Measurements from ENCODE around the gene CHP1. TPM values are rescaled to one million over a fixed set of nuclear protein-coding genes. Genes with fewer than 3 reads are reported as not detected.
"Not testable (repeated sequence)": the region's sequence is repeated elsewhere in the genome, so short reads cannot be mapped to it uniquely, and the experiment has no call there.

The CHP1 gene
- 10 to 100 TPM; 43.7 to 45.2 TPM for total RNA-seq

DNA sequence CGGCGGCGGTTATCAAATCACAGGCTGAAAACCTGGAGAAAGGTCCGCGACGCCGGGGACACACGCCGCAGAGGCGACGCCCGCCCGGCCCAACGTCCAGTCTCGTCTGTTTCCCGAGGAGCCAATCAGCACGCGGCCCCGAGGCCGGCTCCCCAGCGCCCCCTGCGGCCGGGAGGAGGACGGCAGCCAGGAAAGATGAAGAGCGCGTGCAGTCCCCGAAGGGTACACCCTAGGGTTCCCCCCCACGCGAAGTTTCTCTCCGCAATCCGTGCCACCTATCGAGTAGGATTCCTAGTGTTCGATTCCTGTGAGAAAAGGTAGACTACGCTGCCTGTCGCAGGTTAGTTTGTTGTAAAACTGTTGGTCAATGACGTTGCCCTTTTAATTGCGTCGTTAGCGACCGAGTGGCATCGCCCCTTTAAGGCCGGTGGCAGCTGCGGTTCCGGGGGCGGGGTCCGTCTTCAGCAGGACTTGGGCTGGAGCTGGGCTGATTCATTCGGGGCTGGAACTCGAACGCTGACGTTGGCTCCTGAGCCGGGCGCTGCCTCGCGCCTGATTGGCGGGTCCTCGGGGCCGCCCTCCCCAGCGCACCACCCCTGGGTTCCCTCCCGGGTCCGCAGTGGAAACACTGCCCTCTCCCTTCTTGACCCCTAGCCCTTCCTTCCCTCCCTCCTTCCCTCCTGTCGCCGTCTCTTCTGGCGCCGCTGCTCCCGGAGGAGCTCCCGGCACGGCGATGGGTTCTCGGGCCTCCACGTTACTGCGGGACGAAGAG is at the start of gene CHP1, which contains the start of gene EXD1:
CHP1 (plus strand) TSS at position 619 of the 772 bp plus-strand sequence; CDS start at position 734, 115 bp downstream.
EXD1 (minus strand) TSS at position 108 of the 772 bp plus-strand sequence. CDS start 4,182 bp downstream, outside the sequence.
- ChIA-PET CTCF (interaction anchor here (1.0 to 2.3 kb wide), 5 partner anchors 17 to 289 kb away, joined by 3 to 9 read pairs (median 5); partner anchors contain the start of gene INO80), POLR2A (interaction anchor here (0.6 to 1.0 kb wide), 2 partner anchors 115 to 444 kb away, joined by 3 to 6 read pairs; partner anchors contain the start of gene INO80)

DNA sequence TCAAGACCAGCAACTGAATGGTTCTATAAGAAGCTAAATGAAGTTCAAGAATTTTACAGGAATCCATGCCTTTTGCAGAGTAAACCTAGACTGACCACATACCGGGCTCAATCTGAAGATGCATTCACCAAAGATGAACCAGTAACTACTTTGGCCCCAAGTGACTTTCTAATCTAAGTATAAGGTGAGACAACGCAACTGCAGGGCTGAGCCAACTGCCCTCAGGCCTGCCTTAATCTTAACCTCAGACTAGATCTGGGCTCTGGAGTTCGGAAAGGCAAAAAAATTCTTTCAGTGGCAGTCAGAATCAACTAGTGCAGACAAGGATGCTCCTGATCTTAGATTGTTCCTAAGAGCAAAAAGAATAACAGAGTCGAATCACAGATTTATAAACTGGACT is 48.8 kb upstream of the CHP1 start:
- ChIA-PET CTCF (no interaction called here), POLR2A (no interaction called here)

GRCh38 chr15:41183581-41183980 is 47.5 kb upstream of the CHP1 start:
- POLR2A ChIA-PET: interaction anchor here (0.6 kb wide), 1 partner anchor 194 kb away, joined by 3 read pairs; no protein-coding TSS in a partner anchor
- CTCF ChIA-PET: interaction anchor here (1.4 to 2.6 kb wide), 2 partner anchors 277 to 280 kb away, joined by 5 to 16 read pairs; no protein-coding TSS in a partner anchor

- ChIA-PET CTCF (interaction anchor here (0.6 kb wide), 1 partner anchor 244 kb away, joined by 4 read pairs; no protein-coding TSS in a partner anchor), POLR2A (no interaction called here)
These were observed 36.6 kb upstream of the CHP1 start for GRCh38 chr15:41194444-41194843.

DNA sequence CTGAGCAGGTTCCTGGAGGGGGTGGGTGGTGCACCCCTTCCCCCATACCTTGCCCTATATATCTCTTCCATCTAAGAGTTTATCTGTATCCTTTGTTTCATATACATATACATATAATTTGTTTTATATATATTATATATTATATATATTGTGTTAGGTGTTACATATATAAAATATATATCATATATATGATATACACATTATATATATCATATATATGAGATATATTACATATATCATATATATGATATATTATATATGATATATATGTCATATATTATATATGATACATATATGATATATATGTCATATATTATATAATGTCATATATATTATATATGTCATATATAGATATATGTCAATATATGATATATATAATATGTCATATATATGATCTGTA is 31.6 kb upstream of the CHP1 start:
- CTCF ChIA-PET: no interaction called here
- POLR2A ChIA-PET: no interaction called here

DNA sequence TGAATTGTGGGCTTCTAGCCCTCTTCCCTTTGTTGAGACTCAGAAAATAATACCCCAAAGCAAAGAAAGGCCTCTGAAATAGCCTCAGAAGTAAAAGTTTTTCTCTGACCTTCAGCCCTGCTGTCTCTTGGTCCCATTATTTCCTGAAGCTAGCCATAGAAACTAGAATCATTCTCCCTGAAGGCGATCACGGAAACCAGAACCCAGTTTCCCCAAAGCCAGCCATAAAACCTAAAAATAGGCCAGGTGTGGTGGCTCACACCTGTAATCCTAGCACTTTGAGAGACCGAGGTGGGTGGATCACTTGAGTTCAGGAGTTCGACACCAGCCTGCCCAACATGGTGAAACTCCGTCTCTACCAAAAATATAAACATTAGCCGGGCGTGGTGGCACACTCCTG is 27.7 kb upstream of the CHP1 start:
- CTCF ChIA-PET: interaction anchor here (0.7 kb wide), 1 partner anchor 137 kb away, joined by 4 read pairs; no protein-coding TSS in a partner anchor

GRCh38 chr15:41205315-41205714 is 25.8 kb upstream of the CHP1 start:
- ChIA-PET POLR2A (no interaction called here), CTCF (no interaction called here)

More for the DNA sequence above, 27.7 kb upstream of the CHP1 start:
- POLR2A ChIA-PET: no interaction called here

GRCh38 chr15:41207687-41208448 is 23.2 kb upstream of the CHP1 start:
- POLR2A ChIA-PET: no interaction called here
- CTCF ChIA-PET: interaction anchor here (0.7 kb wide), 1 partner anchor 684 kb away, joined by 3 read pairs; no protein-coding TSS in a partner anchor

DNA sequence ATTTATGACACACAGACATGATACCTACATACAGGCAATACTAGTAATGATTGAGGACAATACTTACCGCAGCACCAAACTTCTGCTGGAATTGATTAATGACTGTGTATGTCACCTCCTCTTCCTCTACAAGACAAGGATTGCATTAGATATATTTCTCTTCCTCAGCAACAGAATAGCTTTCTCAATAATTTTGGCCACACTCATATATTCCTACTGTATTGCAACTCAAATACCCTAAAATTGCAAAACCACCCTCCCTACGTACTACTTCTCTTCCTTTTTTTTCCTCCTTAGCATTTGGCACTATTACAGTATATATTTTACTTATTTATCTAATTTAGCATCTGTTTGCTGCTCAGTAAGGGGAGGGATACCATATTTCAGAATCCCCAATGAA is 15.4 kb upstream of the CHP1 start:
- POLR2A ChIA-PET: no interaction called here

DNA sequence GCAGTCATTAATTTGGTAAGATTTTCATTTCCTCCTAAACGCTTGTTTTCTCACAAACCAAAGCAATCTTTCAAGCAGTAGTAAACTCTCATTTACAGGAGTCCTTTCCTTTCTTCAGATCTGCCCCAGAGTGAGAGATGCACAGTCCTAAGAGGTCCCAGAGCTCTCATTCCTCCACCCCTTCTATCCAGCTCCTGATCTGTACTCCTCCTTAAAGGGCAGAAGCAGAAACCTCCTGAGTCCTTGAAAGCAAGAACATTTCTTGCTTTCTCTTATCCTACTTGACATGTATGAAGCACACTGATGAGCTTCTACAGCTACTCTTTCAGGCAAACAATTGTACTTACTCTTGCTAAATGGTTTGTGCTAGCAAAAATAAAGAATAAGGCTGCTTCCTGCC is 12.2 kb upstream of the CHP1 start:
- POLR2A ChIA-PET: no interaction called here

More for the DNA sequence above, 15.4 kb upstream of the CHP1 start:
- CTCF ChIA-PET: interaction anchor here (0.6 kb wide), 1 partner anchor 20 kb away, joined by 3 read pairs; no protein-coding TSS in a partner anchor

GRCh38 chr15:41219381-41219780 is 11.7 kb upstream of the CHP1 start:
- CTCF ChIA-PET: interaction anchor here (0.6 kb wide), 1 partner anchor 30 kb away, joined by 3 read pairs; no protein-coding TSS in a partner anchor
- POLR2A ChIA-PET: no interaction called here

More for the DNA sequence above, 12.2 kb upstream of the CHP1 start:
- CTCF ChIA-PET: no interaction called here

GRCh38 chr15:41230345-41230649 is 771 bp upstream of the CHP1 start:
- POLR2A ChIA-PET: no interaction called here
- CTCF ChIA-PET: interaction anchor here (1.5 to 2.3 kb wide), 3 partner anchors 114 to 289 kb away, joined by 3 to 9 read pairs (median 5); partner anchors contain the start of gene INO80

- POLR2A ChIA-PET: interaction anchor here (0.6 to 1.0 kb wide), 2 partner anchors 115 to 445 kb away, joined by 3 to 6 read pairs; partner anchors contain the start of gene INO80
These were observed 556 bp downstream of the CHP1 start for GRCh38 chr15:41231422-41232226.

GRCh38 chr15:41233367-41233771 is 2.3 kb downstream of the CHP1 start:
- ChIA-PET POLR2A (no interaction called here), CTCF (no interaction called here)

More at GRCh38 chr15:41231422-41232226, 556 bp downstream of the CHP1 start:
- CTCF ChIA-PET: interaction anchor here (1.0 to 2.3 kb wide), 5 partner anchors 16 to 290 kb away, joined by 3 to 9 read pairs (median 5); partner anchors contain the start of gene INO80

- POLR2A ChIA-PET, CTCF ChIA-PET: not testable (repeated sequence)
These were observed 4.2 kb downstream of the CHP1 start for GRCh38 chr15:41235228-41235627.

DNA sequence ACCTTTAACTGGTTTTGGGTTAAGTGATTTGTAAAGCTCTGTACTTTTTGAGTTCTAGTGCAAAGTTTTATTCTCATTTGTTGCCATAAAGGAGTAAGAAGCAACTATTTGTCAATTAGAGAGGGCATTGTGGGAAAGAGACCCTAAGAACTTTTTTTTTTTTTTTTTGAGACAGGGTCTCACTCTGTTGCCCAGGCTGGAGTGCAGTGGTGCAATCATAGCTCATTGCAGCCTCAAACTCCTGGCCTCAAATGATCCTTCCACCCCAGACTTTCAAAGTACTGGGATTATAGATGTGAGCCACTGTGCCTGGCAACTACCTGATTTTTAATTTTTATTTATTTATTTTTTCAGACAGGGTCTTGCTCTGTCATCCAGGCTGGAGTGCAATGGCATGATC is 4.9 kb downstream of the CHP1 start:
- ChIA-PET CTCF (interaction anchor here (1.0 kb wide), 1 partner anchor 12 kb away, joined by 3 read pairs; no protein-coding TSS in a partner anchor), POLR2A (no interaction called here)

DNA sequence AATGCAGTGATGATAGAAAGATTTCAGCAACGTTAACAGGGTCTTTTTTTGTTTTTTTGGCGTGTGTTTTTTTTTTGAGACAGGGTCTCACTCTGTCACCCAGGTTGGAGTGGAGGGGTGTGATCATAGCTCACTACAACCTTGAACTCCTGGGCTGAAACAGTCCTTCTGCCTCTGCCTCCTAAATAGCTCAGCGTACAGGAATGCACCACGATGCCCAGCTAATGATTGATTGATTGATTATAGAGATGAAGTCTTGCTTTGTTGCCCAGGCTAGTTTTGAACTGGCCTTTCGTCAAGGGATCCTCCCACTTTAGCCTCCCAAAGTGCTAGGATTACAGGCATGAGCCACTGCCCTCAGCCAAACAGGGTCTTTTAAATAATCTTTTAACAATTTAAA is 7.0 kb downstream of the CHP1 start:
- ChIA-PET CTCF (no interaction called here), POLR2A (interaction anchor here (0.6 kb wide), 1 partner anchor 21 kb away, joined by 3 read pairs; no protein-coding TSS in a partner anchor)

DNA sequence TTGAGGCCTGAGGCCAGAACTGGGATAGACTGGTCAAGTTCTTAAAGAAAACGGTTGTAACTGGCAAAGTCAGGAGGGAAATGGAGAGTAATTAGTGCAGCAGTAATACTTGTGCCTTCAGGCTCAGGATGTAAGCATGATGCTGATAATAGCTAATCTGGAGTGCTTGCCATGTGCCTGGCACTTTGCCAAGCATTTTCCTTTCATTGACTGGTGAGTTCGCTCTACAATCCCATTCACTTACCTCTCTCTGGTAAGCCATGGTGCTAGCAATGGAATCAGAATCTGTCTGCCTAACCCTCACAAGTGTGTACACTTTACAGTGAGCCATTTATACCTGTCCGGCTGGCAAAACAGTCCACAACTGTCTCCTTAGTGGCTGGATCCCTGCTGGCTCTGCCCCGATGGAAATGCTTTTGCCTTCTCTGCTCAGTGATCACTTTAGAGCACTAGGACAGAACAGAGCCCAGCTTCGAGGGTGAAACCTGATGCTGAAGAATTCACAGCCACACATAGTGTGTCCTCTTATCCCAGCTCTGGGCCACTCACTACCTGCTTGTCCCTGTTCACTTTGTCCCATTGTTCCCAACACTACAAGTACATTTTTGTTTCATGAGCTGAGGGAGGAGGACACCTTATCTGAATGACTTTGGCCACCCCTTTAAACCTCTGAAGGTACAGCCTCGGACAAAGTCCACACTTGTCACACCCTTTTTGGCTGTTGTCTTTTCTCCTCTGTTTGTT is 10.3 kb downstream of the CHP1 start:
- POLR2A ChIA-PET: no interaction called here

More for the DNA sequence above, 10.3 kb downstream of the CHP1 start:
- CTCF ChIA-PET: no interaction called here

All from activated CD8-positive, alpha-beta memory T cell treated with anti-CD3 and anti-CD28 coated beads for 36 hours (primary cell).